PC-9 (cell line): ENCODE measurements around the gene OR9G1. TPM values are rescaled to one million over a fixed set of nuclear protein-coding genes. Genes with fewer than 3 reads are reported as not detected.

Experiments
- BruUV-seq: library from RNA; stranded (reverse); fragments of 400-500 nt; replicated peaks from 2 replicates; lab custom pipeline; 2021; lab: Mats Ljungman, UMichigan
- CTCF ChIA-PET: fragments of 300-600 bp; sonication (Branson Sonifier 250); formaldehyde crosslinking; loops from one replicate; lab custom pipeline; 2022; ENCODE audit warnings: antibody characterized with exemption; lab: Charles Lee
- POLR2A ChIA-PET: fragments of 300-600 bp; sonication (Branson Sonifier 250); formaldehyde crosslinking; loops from one replicate; lab custom pipeline; 2022; ENCODE audit warnings: antibody characterized with exemption; ENCODE audit not compliant: unreplicated experiment; lab: Charles Lee
- DNase-seq, 2 experiments: peaks; one replicate each; pipeline versions ENCODE4 v3.0.0 to v3.0.0-alpha.2; 2015 to 2022; ENCODE audit warnings: mixed read lengths in 1 of 2
- H2AFZ ChIP-seq: fragments of 200-600 bp; sonication (generic); 2 replicates; pipeline ENCODE4 v1.8.1; 2017; ENCODE audit warnings: antibody characterized with exemption
- H3F3A ChIP-seq: fragments of 200-600 bp; sonication (generic); 2 replicates; pipeline ENCODE4 v1.8.1; 2017; ENCODE audit warnings: antibody characterized with exemption, mild to moderate bottlenecking, low read depth; ENCODE audit not compliant: insufficient read depth
- H3K27ac ChIP-seq: fragments of 200-600 bp; sonication (generic); 2 replicates; pipeline ENCODE4 v1.6.1; 2016; ENCODE audit warnings: mixed run types
- H3K27me3 ChIP-seq: fragments of 200-600 bp; sonication (generic); 2 replicates; pipeline ENCODE4 v1.6.1; 2016; ENCODE audit warnings: low read depth, mixed run types; ENCODE audit not compliant: insufficient read depth
- H3K36me3 ChIP-seq: fragments of 200-600 bp; sonication (generic); 2 replicates; pipeline ENCODE4 v1.6.1; 2016; ENCODE audit warnings: low read depth, mixed run types
- H3K4me1 ChIP-seq: fragments of 200-600 bp; sonication (generic); replicated peaks from 2 replicates; pipeline ENCODE4 v1.6.1; 2016; ENCODE audit warnings: mixed run types; ENCODE audit not compliant: insufficient read depth
- H3K4me2 ChIP-seq: fragments of 200-600 bp; sonication (generic); 2 replicates; pipeline ENCODE4 v1.6.1; 2017; ENCODE audit warnings: mixed run types
- H3K4me3 ChIP-seq: fragments of 200-600 bp; sonication (generic); 2 replicates; pipeline ENCODE4 v1.6.1; 2016; ENCODE audit warnings: mixed run types
- H3K79me2 ChIP-seq: fragments of 200-600 bp; sonication (generic); 2 replicates; pipeline ENCODE4 v1.6.1; 2017; ENCODE audit warnings: low read depth, mixed run types
- H3K9me2 ChIP-seq: fragments of 200-600 bp; sonication (generic); 2 replicates; pipeline ENCODE4 v1.8.1; 2017; ENCODE audit warnings: mild to moderate bottlenecking; ENCODE audit not compliant: insufficient read depth
- H3K9me3 ChIP-seq: fragments of 200-600 bp; sonication (generic); 2 replicates; pipeline ENCODE4 v1.8.1; 2016; ENCODE audit warnings: low read depth; ENCODE audit not compliant: insufficient read depth
- H4K20me1 ChIP-seq: fragments of 200-600 bp; sonication (generic); 2 replicates; pipeline ENCODE4 v1.8.1; 2017; ENCODE audit not compliant: insufficient read depth
- EZH2 ChIP-seq: fragments of 200-600 bp; sonication (generic); IDR thresholded peaks from 2 replicates; pipeline ENCODE4 v1.8.0; 2017; ENCODE audit warnings: antibody characterized with exemption, low read depth
- intact Hi-C: fragments of 100-400 bp; cut with micrococcal nuclease; formaldehyde crosslinking; loops from one replicate; pipeline ENCODE4 v1.10.0; 2022; ENCODE audit not compliant: unreplicated experiment
- total RNA-seq: library from RNA; stranded (reverse); gene quantifications from 2 replicates; pipeline ENCODE4 v1.2.3, GENCODE V29; 2021
- TF ChIP-seq, protein P1 (sequence below): fragments of 200-600 bp; sonication (generic); conservative IDR thresholded peaks from 2 replicates; pipeline ENCODE4 v1.6.1; 2017; ENCODE audit warnings: mixed run types, antibody characterized with exemption, mild to moderate bottlenecking, moderate library complexity

OR9G1 gene
- total RNA-seq, 1 experiment from 2014 or later = not detected

DNA sequence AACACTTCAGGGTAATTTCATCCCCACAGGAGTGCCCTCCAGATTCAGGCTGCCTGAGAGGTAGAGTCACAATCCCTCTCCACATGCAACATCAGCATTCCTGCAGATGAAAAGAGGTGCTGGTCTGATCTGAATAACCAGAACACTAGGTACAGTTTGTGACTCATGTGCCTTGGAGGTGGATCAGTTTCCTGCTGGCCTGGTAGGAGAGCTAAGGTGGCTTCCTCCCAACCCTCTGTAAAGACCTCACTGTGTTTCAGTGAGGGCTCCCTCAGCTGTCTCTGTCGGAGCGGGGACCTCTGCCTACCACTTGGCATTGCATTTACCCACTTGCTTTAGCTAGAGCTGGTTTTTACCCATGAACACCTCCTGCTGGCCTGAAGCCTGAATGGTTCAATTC lies 7.6 kb downstream of the OR9G1 start:
- H2AFZ ChIP-seq = no peak overlapping the region
- H3K4me2 ChIP-seq = no peak overlapping the region
- H3K27me3 ChIP-seq = no peaks in the 10 kb centered on the region
- CTCF ChIA-PET = no interaction called here
- H3K4me1 ChIP-seq = no peaks in the 10 kb centered on the region
- H3K9me2 ChIP-seq = no peaks in the 10 kb centered on the region
- no peaks in the 10 kb centered on the region for H3K36me3 ChIP-seq
- POLR2A ChIA-PET = interaction anchor here (0.6 kb wide), 1 partner anchor 231 kb away, joined by 3 read pairs; no protein-coding TSS in a partner anchor
- H3F3A ChIP-seq = no peaks in the 10 kb centered on the region
- no peaks in the 10 kb centered on the region for H3K79me2 ChIP-seq
- H3K4me3 ChIP-seq = no peak overlapping the region
- no peak for DNase-seq
- no peaks in the 10 kb centered on the region for H3K9me3 ChIP-seq
- intact Hi-C loops = no loop called here
- no TSS peak for BruUV-seq
- H3K27ac ChIP-seq = no peak overlapping the region
- no peaks in the 10 kb centered on the region for H4K20me1 ChIP-seq
- no peak for TF ChIP-seq EZH2
- TF ChIP-seq, protein P1, sequence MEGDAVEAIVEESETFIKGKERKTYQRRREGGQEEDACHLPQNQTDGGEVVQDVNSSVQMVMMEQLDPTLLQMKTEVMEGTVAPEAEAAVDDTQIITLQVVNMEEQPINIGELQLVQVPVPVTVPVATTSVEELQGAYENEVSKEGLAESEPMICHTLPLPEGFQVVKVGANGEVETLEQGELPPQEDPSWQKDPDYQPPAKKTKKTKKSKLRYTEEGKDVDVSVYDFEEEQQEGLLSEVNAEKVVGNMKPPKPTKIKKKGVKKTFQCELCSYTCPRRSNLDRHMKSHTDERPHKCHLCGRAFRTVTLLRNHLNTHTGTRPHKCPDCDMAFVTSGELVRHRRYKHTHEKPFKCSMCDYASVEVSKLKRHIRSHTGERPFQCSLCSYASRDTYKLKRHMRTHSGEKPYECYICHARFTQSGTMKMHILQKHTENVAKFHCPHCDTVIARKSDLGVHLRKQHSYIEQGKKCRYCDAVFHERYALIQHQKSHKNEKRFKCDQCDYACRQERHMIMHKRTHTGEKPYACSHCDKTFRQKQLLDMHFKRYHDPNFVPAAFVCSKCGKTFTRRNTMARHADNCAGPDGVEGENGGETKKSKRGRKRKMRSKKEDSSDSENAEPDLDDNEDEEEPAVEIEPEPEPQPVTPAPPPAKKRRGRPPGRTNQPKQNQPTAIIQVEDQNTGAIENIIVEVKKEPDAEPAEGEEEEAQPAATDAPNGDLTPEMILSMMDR = no peak

DNA sequence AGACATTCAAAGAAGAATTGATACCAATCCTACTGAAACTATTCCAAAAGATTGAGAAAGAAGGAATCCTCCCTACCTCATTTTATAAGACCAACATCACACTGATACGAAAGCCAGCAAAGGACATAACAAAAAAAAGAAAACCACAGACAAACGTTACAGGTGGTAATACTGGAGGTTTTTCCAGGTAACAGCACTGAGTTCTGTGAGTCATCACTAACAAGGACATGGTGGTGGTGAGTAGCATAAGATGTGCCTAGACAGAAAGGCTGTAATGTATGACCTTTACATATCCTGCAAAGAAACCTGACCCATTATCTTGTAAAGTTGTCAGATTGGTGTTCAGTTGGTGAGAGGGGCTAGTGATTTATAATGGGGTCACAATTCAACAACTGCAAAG lies 15.3 kb downstream of the OR9G1 start:
- peaks cover 4% of the 10 kb centered on the region; the same call in 1 of the 2 replicates for H3K4me1 ChIP-seq
- ChIA-PET POLR2A (no interaction called here), CTCF (no interaction called here)
- no peaks in the 10 kb centered on the region for H3K79me2 ChIP-seq
- no peak overlapping the region for H3K27ac ChIP-seq
- H3K27me3 ChIP-seq = no peaks in the 10 kb centered on the region; the same call in 1 of the 2 replicates
- no peaks in the 10 kb centered on the region for H3F3A ChIP-seq
- H2AFZ ChIP-seq = no peak overlapping the region
- H3K9me2 ChIP-seq = no peaks in the 10 kb centered on the region
- no peaks in the 10 kb centered on the region for H3K36me3 ChIP-seq
- peaks cover 5% of the 10 kb centered on the region; the same call in 1 of the 2 replicates for H4K20me1 ChIP-seq
- no peaks in the 10 kb centered on the region for H3K9me3 ChIP-seq
- BruUV-seq = no TSS peak
- no peak overlapping the region for H3K4me2 ChIP-seq
- H3K4me3 ChIP-seq = no peak overlapping the region
- no peak for TF ChIP-seq EZH2
- DNase-seq = no peak
- intact Hi-C loops = no loop called here

DNA sequence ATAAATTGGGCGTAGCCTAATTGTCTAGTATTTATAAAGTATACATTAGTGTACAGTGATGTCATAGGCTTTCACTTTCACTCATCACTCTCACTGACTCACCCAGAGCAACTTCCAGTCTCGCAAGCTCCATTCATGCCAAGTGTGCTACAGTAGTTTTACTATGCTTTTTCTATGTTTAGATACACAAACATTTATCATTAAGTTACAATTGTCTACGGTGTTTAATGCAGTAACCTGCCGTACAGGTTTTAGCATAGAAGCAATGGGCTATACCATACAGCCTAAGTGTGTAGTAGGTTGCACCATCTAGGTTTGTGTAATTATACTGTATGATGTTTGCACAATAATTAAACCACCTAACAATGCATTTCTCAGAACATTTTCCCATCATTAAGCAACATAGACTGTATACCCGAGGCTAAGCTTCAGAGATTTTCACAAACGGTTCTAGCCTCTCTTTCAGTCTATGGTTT lies 17.5 kb downstream of the OR9G1 start:
- H3K4me2 ChIP-seq = no peak overlapping the region; the same call in 1 of the 2 replicates
- peaks cover 4% of the 10 kb centered on the region; the same call in 1 of the 2 replicates for H3K4me1 ChIP-seq
- peaks cover 5% of the 10 kb centered on the region; the same call in 1 of the 2 replicates for H4K20me1 ChIP-seq
- no peak overlapping the region for H2AFZ ChIP-seq
- no peak overlapping the region for H3K4me3 ChIP-seq
- no peaks in the 10 kb centered on the region for H3K36me3 ChIP-seq
- no TSS peak for BruUV-seq
- intact Hi-C loops = no loop called here
- no peaks in the 10 kb centered on the region for H3K79me2 ChIP-seq
- no peaks in the 10 kb centered on the region; the same call in 1 of the 2 replicates for H3K27me3 ChIP-seq
- CTCF ChIA-PET = no interaction called here
- no peaks in the 10 kb centered on the region for H3K9me2 ChIP-seq
- H3K9me3 ChIP-seq = no peaks in the 10 kb centered on the region
- POLR2A ChIA-PET = no interaction called here
- H3F3A ChIP-seq = no peaks in the 10 kb centered on the region
- TF ChIP-seq EZH2 = no peak
- TF ChIP-seq, protein P1 = no peak
- DNase-seq = peak in 1 of 2 experiments; percentile 38
- no peak overlapping the region for H3K27ac ChIP-seq
